GM21526 (cell line): ENCODE measurements around the gene NOC2L.

ENCODE experiments used
- ATAC-seq: cut with Tn5 transposase; IDR thresholded peaks from one replicate; pipeline ENCODE4 v1.9.1; 2021; ENCODE audit warnings: moderate library complexity; ENCODE audit not compliant: unreplicated experiment, low FRiP score

Gene NOC2L

DNA sequence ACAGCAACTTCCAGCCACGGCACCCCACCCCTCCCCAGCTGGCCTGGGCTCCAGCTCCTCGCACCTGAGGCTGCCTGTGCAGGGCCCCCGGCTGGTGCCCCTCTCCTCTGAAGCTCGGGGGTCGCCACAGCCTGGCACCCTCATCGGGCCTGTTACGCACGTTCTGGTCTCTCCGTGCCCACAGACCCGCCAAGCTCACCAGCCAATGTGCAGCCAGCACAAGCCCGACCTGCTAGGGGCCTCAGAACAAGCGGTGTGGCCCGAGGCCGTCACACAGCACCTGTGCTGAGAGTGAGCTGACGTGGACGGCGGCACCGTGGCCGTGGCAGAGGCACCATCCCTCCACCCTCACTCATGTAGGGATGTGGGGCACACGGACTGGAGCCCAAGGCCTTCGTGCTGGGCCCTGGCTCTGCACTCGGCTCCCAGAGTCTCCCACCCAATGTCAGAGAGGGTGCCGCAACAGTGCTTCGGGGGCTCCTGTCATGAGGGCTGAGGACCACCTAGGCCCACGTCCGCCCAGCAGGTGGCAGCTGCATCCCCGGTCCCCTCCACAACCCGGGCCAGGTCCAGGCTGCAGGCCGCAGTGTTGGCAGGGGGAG, 39.7 kb downstream of the NOC2L start:
- no peak for ATAC-seq

GRCh38 chr1:918843-919242, 40.2 kb downstream of the NOC2L start:
- no peak for ATAC-seq

- ATAC-seq, result no peak
Observed at GRCh38 chr1:918353-918752, 40.7 kb downstream of the NOC2L start.

DNA sequence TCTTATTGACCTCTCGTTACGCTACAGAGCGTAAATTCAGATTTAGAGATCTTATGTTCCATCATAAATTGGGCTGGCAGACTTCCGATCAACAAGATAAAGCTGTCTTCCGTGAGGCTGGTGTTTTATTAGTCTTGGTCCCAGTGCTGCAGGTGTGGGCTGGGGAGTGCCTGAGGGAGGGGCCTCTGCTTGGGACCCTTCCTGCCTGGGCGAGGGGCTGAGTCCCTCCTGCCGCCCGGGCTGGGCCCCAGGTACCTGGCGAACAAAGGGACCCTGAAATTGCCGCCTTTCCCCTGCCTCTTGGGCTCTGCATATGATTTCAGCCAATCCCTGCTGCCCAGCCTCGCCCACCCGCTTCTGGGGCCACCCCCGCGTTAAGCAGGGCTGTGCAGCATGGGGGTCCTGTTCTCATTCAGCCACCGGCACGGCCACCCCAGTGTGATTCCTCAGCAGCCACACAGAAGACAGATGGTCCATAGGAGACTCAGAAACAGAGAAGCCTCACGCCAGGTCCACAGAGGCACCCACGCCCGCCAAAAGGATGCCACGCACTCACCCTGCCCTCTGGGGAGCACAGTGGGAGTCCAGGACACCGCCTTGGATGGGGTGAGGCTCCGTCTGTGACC, 41.5 kb downstream of the NOC2L start:
- ATAC-seq, result no peak

- no peak for ATAC-seq
Observed at GRCh38 chr1:917076-917459, 42.0 kb downstream of the NOC2L start.

DNA sequence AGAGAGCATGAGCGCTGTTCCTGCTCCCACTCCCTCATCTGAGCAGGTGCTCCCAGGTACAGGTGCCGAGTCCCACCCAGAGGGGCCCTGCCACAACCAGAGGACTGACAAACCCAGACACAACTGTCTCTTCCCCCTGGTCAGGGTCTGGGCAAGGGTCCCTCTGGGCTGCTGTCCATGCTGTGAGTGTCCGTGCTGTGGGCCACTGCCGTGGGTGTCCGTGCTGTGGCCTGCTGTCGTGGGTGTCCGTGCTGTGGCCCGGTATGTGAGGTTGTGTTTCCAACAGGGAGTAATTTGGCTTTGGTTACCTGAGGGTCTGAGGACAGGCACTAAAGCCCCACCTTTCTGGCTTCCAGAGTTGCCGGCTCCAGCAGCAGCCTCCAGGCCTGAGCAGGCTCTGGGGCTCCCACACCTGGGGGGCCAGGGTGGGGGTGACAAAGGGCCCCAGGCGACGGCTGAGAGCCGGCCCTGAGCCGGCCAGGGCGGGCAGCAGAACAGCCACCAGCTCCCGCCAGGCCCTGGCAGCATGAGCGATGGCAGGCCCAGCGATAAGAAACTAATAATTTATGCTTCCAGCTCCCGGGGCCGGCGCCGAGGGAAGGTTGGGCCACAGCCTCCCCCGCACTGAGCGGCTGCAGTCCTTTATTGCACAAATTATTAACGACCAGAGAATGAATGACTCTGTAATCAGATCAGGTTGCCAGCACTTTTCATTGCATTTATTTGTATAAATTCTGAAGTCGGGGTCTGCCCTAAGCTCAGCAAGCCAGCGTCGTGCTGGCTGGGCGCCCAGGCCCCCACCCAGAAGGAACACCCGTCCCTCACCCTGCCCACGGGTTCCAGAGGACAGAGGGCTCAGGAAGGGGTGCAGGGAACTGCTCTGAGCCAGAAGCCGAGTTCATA, 42.6 kb downstream of the NOC2L start:
- no peak for ATAC-seq

- no peak for ATAC-seq
Observed at GRCh38 chr1:915295-916172, 43.5 kb downstream of the NOC2L start.

- ATAC-seq, result no peak
Observed at GRCh38 chr1:914891-915280, 44.2 kb downstream of the NOC2L start.

DNA sequence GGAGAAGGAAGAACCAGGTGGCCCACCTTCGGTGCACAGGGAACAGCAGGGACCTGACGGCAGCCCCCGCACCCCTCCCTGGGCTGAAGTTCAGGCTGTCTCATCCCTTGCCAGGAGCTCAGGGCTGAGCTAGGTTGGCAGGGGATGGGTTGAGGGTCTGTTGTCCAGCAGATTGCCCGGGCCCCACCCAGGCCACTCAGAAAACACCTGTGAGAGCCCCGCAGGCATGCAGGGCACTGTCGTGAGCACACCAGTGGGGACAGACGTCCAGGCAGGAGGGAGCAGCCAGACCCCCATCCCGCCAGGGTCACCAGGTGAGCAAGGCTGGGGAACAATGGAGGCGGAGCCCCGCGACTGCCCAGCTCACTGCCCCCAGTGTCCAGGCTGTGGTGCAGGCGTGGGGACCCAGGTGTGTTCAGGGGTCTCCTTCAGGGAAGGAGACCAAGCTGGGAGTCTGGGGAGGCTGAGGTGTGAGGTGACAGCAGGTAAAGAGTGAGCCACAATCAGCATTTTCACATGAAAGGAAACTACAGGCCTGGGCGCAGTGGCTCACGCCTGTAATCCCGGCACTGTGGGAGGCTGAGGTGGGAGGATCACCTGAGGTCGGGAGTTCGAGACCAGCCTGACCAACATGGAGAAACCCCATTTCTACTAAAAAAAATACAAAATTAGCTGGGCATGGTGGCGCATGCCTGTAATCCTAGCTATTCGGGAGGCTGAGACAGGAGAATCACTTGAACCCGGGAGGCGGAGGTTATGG, 44.7 kb downstream of the NOC2L start:
- ATAC-seq, result no peak

DNA sequence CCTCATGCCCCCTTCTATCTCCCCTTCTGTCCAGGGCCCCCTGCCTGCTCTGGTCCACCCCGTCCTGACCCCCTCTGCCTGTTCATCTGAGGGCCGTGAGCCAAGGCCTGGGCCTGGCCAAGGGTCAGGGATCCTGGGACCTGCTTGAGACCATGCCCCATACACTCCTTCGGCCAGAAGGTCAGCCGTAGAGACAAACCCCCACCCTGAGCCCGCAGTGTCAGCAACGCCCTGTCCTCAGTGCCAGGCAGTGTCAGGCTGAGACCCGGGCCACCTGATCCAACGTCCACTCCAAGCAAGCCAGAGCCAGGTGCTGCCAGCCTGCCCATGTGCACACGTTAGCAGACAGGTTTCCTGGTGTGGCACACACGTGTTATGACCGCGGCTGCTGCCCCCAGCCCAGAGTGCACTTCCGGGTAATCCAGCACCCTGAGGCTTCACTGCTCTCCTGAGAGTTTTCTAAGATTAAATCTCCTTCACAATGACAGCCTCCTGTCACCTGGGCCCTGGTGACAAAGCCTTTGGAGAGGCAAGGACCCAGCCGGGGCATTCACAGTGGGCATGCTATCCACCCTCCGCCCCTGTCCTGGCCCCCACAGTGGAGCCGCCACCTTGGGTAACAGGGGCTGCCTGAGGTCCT, 45.4 kb downstream of the NOC2L start:
- no peak for ATAC-seq

GRCh38 chr1:912740-913301, 46.2 kb downstream of the NOC2L start:
- no peak for ATAC-seq

DNA sequence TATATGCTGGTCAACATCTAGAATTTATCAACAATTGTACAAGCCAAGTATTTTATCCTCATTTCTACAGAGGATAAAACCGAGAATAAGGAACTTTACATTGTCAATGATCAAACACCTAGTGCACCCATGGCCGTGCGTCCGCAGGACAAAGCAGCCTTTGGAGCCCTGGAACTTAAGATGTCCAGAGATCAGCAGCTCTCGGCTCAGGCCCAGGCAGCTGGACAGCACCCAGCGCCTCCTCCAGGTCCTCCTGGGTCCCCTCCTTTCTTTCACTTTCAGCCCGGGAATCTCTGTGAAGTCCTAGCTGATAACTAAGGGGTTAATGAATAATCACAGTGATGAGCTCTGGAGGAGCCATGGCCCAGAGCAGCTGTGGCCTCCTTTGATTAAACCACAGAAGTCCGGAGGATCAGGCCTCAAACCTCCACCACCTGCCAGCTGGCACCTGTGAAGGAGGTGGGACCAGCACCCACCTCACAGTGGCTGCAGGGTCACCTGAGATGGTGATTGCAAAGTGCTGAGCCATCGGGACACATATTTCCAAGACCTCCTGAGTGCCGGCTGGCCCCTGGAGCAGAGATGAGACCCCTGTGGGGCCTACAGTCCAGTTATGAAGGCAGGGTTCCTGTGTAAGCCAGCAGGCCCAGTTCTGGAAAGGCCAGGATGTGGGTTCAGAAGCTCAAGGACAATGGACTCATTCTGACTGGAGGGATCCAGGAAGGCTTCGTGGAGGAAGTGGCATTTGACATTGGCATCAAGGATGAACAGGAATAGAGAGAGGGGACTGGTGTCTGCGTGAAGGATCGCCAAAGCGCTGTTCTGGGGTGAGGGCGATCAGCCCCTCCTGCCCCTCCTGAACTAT, 46.9 kb downstream of the NOC2L start:
- no peak for ATAC-seq

DNA sequence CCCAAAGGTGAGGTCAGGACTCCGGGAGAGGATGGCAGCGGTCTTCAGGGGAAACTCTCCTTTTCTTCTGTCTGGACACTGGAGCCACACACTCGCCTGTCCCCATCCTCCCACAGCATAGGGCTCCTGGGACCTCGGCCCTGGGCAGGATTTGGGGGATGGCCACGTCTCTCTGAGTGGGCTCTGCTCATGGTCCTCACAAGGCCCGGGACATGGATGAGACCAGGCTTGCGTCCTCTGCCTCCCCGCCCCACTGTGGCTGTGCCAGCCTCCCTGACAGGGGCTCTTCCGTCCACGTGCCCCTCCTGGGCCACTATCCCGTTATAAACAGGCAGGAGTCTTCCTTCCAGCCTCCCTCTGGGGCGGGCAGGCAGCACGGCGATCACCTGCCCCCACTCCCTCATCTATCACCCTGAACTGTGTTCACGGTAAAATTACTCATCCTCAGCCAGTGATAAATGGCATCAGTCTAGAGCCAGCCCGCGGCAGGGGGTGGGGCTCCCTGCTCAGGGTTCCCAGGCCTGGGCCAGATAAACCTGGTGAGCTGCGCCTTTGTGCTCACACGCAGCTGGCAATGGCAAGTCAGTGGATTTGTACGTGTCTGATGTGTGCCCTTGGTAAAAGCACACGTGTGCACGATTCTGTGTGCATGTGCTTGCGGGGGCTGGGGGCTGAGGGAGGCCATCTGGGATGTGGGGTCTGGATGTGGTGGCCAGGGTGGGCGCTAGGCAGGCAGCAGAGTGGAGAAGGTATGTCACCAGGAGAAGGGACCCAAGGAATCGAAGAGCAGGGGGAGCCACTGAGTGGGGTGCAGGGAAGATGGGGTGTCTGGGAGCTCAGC, 48.0 kb downstream of the NOC2L start:
- no peak for ATAC-seq

- no peak for ATAC-seq
Observed at GRCh38 chr1:910311-910880, 48.7 kb downstream of the NOC2L start.

DNA sequence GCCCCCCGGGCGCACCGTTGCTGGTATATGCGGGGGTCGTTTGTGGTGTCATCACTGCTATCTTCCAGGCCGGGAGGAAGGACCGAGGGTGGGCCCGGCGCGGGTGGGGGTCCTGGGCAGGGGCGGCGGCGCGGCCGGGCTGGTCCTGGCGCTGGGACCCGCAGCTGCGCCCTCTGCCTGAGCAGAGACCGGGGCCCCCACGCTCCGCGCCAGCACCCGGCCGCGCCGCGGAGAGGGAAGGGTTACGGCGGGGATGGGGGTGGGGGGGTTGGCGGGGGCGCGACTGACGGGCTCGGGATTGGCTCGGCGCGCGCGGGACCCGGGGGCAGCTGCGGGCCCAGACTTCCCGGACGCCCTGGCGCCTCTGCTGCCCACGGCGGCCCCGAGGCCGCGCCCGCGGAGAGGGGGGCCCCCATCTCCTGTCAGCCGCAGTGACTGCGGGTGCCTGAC, 49.2 kb downstream of the NOC2L start:
- no peak for ATAC-seq

GRCh38 chr1:908661-909060, 50.4 kb downstream of the NOC2L start:
- ATAC-seq, result no peak
